ENCODE results near the gene DEAF1.

Gene DEAF1

DNA sequence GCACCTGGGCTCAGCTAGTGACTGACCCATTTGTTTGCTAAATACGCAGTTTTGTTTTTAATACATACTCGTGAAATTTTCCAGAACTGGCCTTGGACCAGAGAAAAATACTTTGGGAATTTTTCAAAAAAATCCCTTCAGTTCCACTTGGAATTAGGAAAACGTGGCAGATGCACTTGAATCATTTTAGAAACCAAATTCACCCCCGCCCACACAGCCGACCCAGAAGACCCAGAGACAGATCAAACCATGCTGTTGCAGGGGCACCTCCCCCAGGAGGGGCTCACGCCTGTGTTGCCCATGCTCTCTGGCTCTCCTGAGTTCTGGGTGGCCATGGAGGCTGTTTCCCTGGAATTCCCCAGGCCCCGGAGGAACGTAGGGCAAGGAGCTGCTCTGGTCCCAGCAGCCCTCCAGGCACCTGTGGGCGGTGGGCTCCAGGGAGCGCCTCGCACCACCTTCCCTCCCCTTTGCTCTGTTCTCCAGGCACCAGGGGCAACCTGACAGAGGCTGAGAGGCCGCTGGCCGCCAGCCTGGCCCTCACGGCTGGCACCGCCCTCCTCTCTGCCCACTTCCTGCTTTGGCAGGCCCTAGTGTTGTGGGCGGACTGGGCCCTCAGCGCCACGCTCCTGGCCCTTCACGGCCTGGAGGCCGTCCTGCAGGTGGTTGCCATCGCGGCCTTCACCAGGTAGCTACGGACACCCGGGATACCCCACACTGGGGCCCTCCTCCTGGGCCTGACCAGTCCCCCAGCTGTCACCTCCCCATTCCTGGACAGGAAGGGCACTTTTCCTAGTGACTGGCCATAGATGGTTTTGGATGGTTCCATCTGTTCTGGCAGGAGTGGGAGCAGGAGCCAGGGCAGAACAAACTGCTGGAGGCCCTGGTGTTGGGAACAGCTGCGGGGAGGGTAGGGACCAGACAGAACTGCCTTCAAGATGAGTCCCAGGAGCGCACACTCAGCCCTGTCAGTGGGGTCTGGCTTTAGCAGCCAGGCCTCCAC lies 7.7 kb upstream of the DEAF1 start:
- peaks cover 8 to 17% of the 10 kb centered on the region in 2 donors for H3K27me3 Mint-ChIP-seq
- ATAC-seq (replicated peaks) (peak; percentile 45), DNase-seq (no peak)
- H3K27ac Mint-ChIP-seq: no peak overlapping the region
- H3K4me3 Mint-ChIP-seq: no peak overlapping the region
- H3K4me1 Mint-ChIP-seq (ENCODE audit: low read depth in 2 of 2): peaks cover 7% of the 10 kb centered on the region in 2 donors
- H3K36me3 Mint-ChIP-seq (ENCODE audit: insufficient read depth): peaks cover 3% of the 10 kb centered on the region
- H3K9me3 Mint-ChIP-seq: no peaks in the 10 kb centered on the region

DNA sequence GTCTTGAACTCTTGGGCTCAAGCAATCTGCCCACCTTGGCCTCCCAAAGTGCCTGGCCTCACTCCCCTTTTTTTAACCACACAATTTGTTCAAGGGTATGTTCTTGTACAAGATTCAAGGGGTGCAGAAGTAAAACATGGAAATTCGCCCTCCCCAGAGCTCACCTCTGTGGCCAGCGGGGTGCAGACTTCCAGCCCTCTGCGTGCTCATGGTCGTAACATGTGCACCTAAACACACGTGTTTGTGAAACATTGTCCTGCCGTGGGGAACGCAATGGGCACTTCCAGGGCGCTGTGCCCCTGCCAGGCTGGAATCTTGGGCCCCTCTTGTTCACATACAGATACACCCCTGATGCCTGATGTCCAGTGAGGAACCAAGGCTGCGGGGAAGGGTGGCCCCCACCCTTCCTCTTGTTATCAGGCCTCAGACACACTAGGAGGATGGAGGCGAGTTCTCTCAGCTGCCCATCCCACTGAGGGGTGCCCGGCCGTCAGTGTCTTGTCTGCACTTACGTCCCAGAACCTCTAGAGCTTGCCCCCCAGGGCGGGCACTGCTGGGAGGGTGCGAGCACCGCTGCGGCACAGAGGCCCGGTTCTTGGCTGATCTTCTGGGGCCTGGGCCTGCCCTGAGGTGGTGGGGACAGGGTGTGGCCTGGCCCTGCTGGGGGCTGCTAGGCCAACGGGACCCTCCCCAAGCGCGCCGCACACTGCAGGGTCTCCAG lies 6.9 kb upstream of the DEAF1 start:
- peaks cover 3% of the 10 kb centered on the region for H3K36me3 Mint-ChIP-seq (ENCODE audit: insufficient read depth)

DNA sequence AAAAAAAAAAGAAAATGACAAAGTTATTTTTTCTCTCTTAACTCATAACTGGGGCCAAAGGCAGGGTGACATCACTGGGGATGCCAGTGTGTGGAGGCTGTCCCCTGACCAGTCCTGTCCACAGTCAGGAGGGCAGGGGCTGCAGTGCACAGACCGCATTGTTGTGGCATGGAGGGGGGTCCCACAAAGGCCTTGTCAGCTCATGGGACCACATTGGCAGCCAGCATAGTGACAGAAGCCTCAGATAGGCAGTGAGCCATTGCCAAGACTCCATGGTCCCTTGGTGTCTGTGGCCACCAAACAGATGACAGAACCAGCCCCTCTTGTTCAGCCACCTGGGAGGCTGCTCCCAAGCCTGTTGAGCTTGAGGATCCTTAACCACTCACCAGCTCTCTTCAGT lies 4.7 kb upstream of the DEAF1 start:
- no peak overlapping the region for H3K4me3 Mint-ChIP-seq
- DNase-seq (no peak), ATAC-seq (replicated peaks) (no peak)
- no peak overlapping the region for H3K27ac Mint-ChIP-seq
- H3K36me3 Mint-ChIP-seq (ENCODE audit: insufficient read depth): peaks cover 16% of the 10 kb centered on the region
- H3K9me3 Mint-ChIP-seq: no peaks in the 10 kb centered on the region
- H3K27me3 Mint-ChIP-seq: no peaks in the 10 kb centered on the region
- peaks cover 8 to 10% of the 10 kb centered on the region in 2 donors for H3K4me1 Mint-ChIP-seq (ENCODE audit: low read depth in 2 of 2)

More for the DNA sequence above, 6.9 kb upstream of the DEAF1 start:
- peaks cover 0 to 9% of the 10 kb centered on the region in 2 donors for H3K27me3 Mint-ChIP-seq
- DNase-seq: no peak
- no peak for ATAC-seq (replicated peaks)
- H3K4me1 Mint-ChIP-seq (ENCODE audit: low read depth in 2 of 2): peaks cover 6 to 8% of the 10 kb centered on the region in 2 donors
- no peak overlapping the region for H3K4me3 Mint-ChIP-seq
- H3K27ac Mint-ChIP-seq: no peak overlapping the region
- H3K9me3 Mint-ChIP-seq: no peaks in the 10 kb centered on the region

DNA sequence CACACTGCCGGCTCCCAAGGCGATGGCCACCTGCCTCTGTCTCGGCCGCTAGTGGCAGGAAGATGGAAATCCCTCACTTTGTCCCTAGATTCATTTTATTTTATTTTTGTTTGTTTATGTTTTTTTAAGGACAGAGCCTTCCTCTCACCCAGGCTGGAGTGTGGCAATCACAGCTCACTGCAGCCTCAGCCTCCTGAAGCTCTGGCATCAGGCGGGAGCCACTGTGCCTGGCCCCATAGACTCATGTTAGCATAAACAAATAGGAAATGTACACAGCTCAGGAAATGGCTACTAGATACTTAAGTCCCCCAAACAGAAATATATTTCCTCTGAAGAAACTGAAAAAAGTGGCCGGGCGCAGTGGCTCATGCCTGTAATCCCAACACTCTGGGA lies 4.1 kb upstream of the DEAF1 start:
- Mint-ChIP-seq H3K9me3 (no peaks in the 10 kb centered on the region), H3K4me1 (ENCODE audit: low read depth in 2 of 2) (peaks cover 10% of the 10 kb centered on the region in 2 donors), H3K4me3 (no peak overlapping the region), H3K27me3 (no peaks in the 10 kb centered on the region), H3K36me3 (ENCODE audit: insufficient read depth) (peaks cover 16% of the 10 kb centered on the region), H3K27ac (no peak overlapping the region)
- no peak for DNase-seq
- no peak for ATAC-seq (replicated peaks)

DNA sequence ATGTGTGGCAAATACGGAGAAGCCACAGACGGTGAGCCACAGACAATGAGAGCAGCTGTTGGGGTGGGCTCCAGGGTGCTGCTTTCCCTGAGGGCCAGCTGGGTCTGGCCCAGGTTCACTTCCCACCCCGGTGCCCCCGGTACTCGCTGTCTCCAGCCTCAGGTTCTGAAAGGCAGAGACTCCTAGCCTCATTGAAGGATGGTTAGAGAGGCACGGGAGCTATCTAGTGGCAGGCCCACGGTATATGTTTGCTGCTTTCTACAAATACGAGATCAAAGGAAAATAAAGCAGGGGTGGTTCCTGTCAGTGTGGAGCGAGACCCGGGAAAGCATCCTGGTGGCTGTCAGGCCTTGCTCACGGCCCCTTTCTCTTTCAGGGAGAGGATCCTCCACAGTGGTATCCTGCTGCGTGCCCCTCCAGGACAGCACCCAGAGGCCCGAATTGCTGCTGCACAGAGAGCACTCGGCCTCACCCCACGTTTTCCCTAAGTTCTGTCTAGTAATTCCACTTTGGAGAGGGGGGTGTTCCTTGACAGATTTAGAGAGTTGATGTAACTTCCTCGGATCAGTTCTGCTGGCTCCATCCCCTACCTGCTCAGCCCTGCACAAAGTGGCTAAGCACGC lies 3.6 kb upstream of the DEAF1 start:
- Mint-ChIP-seq H3K4me1 (ENCODE audit: low read depth in 2 of 2) (peaks cover 14% of the 10 kb centered on the region in 2 donors), H3K27ac (peak overlapping the region in 1 of 2 donors; percentile 52), H3K4me3 (peak overlapping the region in 1 of 2 donors; percentile 43), H3K36me3 (ENCODE audit: insufficient read depth) (peaks cover 17% of the 10 kb centered on the region), H3K27me3 (no peaks in the 10 kb centered on the region), H3K9me3 (no peaks in the 10 kb centered on the region)
- DNase-seq: no peak
- ATAC-seq (replicated peaks): no peak

DNA sequence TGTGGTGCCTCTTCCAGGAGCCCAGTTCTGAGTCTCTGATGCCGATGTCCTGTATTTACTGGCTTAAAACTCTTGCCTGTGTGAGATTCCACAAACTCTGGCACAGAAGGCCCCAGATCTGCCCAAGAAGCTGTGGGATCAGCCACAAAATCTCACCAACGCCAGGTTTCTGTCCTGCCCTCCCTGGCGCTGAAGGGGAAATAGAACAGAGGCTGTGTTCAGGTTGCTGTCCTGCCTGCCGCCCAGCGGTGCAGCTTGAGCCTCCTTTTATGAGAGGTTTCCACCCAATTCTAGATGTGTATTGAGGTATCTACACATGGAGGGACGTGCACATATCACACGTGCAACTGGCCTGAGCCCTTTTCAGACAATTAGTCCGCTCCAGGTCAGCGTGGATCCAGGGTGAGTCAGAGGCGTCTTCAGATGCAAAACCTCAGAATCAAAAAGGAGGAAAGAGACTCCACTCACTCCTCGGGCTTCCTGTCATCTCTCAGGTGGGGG lies 2.8 kb upstream of the DEAF1 start:
- H3K9me3 Mint-ChIP-seq: no peaks in the 10 kb centered on the region
- no peak for ATAC-seq (replicated peaks)
- H3K27ac Mint-ChIP-seq: peak overlapping the region; percentile 51 to 52
- no peaks in the 10 kb centered on the region for H3K27me3 Mint-ChIP-seq
- no peak for DNase-seq
- H3K4me1 Mint-ChIP-seq (ENCODE audit: low read depth in 2 of 2): peaks cover 21% of the 10 kb centered on the region in 2 donors
- peaks cover 23% of the 10 kb centered on the region for H3K36me3 Mint-ChIP-seq (ENCODE audit: insufficient read depth)
- peak overlapping the region in 1 of 2 donors; percentile 43 for H3K4me3 Mint-ChIP-seq

DNA sequence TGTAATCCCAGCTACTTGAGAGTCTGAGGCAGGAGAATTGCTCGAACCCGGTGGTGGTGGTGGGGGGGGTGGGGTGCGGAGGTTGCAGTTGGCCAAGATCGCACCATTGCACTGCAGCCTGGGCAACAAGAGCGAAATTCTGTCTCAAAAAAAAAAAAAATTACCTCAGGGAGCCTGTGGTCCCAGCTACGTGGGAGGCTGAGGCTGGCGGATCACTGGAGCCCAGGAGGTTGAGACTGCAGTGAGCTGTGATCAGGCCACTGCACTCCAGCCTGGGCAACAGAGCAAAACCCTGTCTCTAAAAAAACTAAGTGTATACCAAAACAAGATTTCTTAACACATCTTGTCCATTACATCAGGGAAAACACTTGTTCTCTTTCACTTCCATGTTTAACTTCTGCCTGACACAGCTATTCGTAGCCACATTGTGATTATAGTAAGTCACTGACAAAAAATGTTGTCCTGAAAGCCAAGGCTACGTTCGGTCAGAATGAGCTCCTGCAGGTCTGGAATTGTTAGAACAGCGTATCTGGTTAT lies 2.0 kb upstream of the DEAF1 start:
- peak overlapping the region in 1 of 2 donors; percentile 94 for H3K27ac Mint-ChIP-seq
- H3K27me3 Mint-ChIP-seq: no peaks in the 10 kb centered on the region
- H3K36me3 Mint-ChIP-seq (ENCODE audit: insufficient read depth): peaks cover 23% of the 10 kb centered on the region
- DNase-seq (no peak), ATAC-seq (replicated peaks) (no peak)
- H3K4me3 Mint-ChIP-seq: peak overlapping the region; percentile 86 to 87
- H3K9me3 Mint-ChIP-seq: no peaks in the 10 kb centered on the region
- peaks cover 23 to 26% of the 10 kb centered on the region in 2 donors for H3K4me1 Mint-ChIP-seq (ENCODE audit: low read depth in 2 of 2)

DNA sequence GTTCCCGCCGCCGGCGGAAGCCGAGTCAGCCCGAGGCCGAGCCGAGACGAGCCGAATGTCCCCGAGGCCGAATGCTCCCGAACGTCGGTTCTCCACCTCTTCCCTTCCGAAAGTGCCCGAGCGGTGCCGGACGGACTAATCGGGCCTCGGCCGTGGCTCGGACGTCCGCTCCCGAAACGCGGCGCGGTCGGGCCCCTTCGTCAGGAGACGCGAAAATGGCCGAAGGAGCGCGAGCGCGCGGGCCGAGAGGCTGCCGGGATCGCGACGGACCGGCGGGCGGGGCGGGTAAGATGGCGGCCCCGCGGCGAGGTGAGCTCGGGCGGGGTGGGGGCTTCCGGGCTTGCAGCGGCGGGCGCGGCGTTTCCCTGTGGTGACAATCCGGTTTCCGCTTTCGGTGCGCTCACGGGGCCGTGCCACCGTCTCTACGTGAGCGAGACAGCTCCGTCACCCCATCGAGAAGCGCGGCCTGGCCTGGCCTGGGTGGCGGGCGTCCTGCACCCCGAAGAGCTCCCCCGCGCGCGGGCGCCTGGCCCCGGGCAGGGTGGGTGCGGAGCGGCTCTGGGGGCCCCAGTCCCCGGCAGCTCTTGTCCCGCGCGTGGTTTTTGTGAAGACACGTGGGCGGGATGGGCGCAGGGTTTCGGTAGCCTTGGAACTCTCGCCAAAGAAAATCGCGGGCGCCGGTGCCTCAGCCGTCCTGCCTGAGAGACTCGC lies 671 bp upstream of the DEAF1 start, which contains the start of gene TMEM80:
Gene TMEM80 (plus strand): TSS at position 279 of the 711 bp plus-strand sequence. CDS start 12 bp downstream, at position 291.
- peak within 1 kb of the TSS; percentile 86 to 87 for H3K4me3 Mint-ChIP-seq
- peaks cover 29% of the 10 kb centered on the region in 2 donors for H3K4me1 Mint-ChIP-seq (ENCODE audit: low read depth in 2 of 2)
- H3K27me3 Mint-ChIP-seq: no peaks in the 10 kb centered on the region
- peak within 1 kb of the TSS; percentile 93 to 94 for H3K27ac Mint-ChIP-seq
- H3K36me3 Mint-ChIP-seq (ENCODE audit: insufficient read depth): peaks cover 23% of the 10 kb centered on the region
- no peaks in the 10 kb centered on the region for H3K9me3 Mint-ChIP-seq
- ATAC-seq (replicated peaks): peak; percentile 68
- DNase-seq: peak; percentile 98

DNA sequence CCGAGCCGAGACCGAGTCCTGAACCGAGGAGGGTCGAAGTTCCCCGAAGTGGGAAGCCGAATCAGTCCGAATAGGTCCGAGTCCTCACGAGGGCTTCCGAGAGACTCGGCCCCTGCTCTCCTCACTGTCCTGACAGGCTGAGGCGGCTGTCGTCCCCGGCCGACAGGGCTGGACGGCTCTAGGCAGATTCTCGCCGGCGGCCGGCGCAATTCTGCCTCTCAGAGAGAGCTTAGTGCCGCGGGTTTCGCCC lies 191 bp upstream of the DEAF1 start:
- Mint-ChIP-seq H3K27me3 (no peaks in the 10 kb centered on the region), H3K4me3 (peak overlapping the region; percentile 86 to 87), H3K36me3 (ENCODE audit: insufficient read depth) (peaks cover 23% of the 10 kb centered on the region), H3K27ac (peak overlapping the region; percentile 93 to 94), H3K9me3 (no peaks in the 10 kb centered on the region), H3K4me1 (ENCODE audit: low read depth in 2 of 2) (peaks cover 29% of the 10 kb centered on the region in 2 donors)
- no peak for ATAC-seq (replicated peaks)
- DNase-seq: no peak

DNA sequence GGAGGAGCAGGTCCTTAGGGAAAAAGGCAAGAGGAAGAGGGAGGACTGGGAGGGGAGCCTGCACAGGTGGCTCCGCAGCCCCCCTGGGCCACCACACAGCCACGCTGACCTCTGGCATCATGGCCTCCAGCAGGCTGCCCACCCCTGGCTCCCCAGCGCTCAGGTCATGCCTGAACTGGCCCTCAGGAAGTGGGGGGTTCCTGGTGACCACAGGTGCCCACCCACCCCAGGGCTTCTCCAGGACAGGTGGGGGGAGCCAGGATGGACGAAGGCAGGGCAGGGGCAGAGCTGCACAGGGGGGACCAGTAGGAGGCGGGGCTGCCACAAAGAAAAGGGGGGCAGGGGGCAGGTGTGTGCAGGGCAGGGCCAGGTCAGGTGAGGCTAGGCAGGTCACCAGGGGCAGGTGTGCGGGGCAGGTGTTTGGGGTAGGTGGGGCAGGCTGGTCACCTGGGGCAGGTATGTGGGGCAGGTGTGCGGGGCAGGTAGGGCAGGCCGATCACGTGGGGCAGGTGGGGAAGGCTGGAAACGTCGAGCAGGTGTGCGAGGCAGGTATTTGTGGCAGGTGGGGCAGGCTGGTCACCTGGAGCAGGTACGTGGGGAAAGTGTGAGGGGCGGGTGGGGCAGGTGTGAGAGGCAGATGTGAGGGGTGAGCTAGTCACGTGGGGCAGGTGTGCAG lies 997 bp downstream of the DEAF1 start:
- H3K27me3 Mint-ChIP-seq: no peaks in the 10 kb centered on the region
- peaks cover 29% of the 10 kb centered on the region in 2 donors for H3K4me1 Mint-ChIP-seq (ENCODE audit: low read depth in 2 of 2)
- H3K4me3 Mint-ChIP-seq: peak overlapping the region; percentile 80 to 87
- DNase-seq (no peak), ATAC-seq (replicated peaks) (no peak)
- no peaks in the 10 kb centered on the region for H3K9me3 Mint-ChIP-seq
- peaks cover 23% of the 10 kb centered on the region for H3K36me3 Mint-ChIP-seq (ENCODE audit: insufficient read depth)
- peak overlapping the region; percentile 88 to 95 for H3K27ac Mint-ChIP-seq

DNA sequence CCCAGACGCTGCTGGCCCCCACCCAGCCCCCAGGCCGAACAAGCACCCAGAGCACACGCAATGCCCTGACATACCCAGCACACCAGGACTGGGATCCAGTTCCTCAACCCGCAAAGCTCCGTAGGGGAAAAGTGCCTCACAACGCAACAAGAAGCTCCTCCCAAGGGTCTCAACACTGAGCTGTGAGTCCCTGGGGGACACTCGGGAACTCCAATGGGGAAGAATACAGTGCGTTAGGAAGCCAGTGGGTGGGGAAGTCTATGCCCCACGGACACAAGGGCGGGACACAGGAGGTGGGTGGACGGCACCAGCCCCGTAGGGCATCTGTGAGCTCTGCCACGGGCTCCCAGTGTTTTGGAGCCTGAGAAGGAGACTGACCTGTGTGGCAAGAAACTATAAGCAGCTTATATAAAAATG lies 1.6 kb downstream of the DEAF1 start:
- Mint-ChIP-seq H3K27me3 (no peaks in the 10 kb centered on the region), H3K4me3 (peak overlapping the region; percentile 80 to 87), H3K36me3 (ENCODE audit: insufficient read depth) (peaks cover 28% of the 10 kb centered on the region), H3K27ac (peak overlapping the region; percentile 88 to 95), H3K9me3 (no peaks in the 10 kb centered on the region), H3K4me1 (ENCODE audit: low read depth in 2 of 2) (peaks cover 29% of the 10 kb centered on the region in 2 donors)
- DNase-seq (no peak), ATAC-seq (replicated peaks) (no peak)

DNA sequence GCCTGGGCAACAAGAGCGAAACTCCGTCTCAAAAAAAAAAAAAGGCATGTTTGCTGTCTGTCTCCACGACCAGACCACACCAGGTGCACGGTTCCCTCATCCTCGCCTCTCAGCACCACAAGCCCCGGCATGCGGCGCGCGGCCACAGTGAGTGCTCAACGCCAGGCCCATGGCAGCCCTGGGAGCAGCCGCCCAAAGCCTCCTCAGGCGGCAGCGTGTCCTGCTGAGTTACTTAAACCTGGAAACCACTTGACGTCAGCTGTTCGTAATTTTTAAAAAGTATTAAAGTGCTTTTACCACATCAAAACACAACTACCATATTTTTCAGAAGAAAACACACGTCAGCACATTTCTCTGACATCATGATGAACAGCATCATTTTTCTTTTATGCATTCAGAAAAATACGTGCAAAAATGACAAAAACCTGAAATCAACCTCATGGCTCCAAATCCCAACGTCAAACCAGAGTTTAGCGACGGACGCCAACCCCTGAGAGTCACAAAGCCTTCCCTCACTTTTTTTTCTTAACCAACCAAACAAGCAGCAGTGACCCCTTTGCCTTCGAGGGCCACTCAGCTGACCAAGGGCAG lies 2.1 kb downstream of the DEAF1 start:
- DNase-seq (peak in 1 of 3 experiments; percentile 30), ATAC-seq (replicated peaks) (no peak)
- H3K27me3 Mint-ChIP-seq: no peaks in the 10 kb centered on the region
- H3K4me3 Mint-ChIP-seq: peak overlapping the region; percentile 80 to 87
- peaks cover 32% of the 10 kb centered on the region for H3K36me3 Mint-ChIP-seq (ENCODE audit: insufficient read depth)
- peaks cover 27 to 29% of the 10 kb centered on the region in 2 donors for H3K4me1 Mint-ChIP-seq (ENCODE audit: low read depth in 2 of 2)
- peak overlapping the region; percentile 88 to 95 for H3K27ac Mint-ChIP-seq
- H3K9me3 Mint-ChIP-seq: no peaks in the 10 kb centered on the region
